ENCODE data around the gene GRK5.
"Not testable (repeated sequence)": the region's sequence is repeated elsewhere in the genome, so short reads cannot be mapped to it uniquely, and the experiment has no call there.

Gene GRK5

DNA sequence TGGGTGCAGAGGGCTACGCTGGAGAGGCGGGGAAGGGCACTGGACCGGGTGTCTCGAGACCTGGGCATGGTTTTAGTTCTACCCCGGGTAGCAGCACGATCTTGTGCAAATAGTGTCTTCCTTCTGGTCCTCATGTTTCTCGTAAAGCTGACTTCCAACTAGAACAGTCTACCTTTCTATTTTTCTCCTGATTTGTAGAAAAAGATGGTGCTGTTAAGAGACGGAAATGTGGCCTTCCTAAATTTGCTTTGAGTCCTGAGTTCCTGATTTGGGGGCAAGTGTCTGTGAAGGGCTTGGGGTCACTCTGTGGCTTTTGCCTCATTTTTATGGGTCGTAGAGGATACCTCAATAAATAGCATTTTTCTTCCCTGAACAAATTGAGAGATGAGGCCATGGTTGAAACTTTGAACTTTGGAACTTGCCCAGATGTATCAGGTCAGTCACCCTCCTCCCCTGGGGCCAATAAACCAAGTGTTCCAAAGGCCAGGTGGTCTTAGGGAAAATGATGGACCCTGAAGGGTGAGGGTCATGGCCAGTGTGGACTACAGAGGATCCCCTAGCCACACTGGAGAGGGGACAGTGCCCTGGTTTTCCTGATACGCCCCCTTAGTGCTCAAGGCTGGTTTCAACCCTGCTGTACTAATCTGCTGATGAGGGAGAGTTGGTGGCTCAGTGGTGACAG, 45.2 kb downstream of the GRK5 start:
- no peak for DNase-seq

DNA sequence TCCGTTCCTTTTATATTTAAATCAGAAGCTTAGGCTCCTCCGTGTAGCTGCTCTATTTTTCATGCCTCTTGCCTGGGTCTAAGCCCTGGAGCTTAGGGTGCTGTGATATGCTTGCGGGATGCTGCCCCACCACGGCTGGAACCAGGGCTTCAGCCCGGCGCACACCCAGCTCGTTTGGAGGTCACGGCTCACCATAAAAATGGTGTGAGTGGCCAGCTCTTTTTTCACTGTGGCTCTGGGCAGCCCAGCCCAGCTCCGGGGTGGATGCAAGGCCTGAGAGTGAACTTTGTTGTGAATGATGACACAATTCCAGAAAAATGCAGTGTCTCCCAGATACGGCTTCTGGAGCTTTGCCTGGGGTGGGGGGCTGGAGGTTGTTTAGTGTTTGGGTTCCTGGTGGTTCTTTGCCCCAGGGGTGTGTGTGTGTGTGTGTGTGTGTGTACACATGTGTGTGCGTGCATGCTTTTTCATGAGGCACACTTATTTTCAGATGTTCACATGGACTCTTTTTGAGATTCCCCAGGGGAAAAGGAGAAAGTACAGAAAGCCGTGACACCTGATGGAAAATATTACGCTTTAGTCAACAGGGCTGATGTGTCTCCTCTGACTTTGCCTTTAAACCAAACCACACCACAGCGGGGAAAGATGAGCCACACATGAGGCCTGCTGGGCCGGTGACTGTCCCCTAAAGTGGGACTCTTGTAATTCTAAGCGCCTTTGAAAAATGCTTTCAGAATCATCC, 46.2 kb downstream of the GRK5 start:
- no peak for DNase-seq

DNA sequence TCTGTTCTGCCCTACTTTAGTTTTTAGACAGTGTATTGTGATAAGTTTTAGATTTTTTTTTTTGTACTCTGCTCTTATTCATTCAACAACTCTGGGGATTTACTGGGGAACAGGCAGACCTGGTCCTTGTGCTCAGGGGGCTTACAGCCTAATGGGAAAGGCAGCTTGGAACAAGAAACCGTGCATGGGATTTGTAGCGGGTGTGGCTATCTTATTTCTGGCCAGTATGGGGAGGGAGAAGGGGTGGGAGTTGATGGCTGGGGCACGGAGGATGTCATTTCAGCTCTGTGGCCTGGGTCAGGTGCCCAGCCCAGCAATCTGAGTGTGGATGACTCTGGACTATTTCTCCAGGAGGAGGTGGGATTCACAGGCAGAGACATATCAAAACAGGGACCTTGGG, 47.0 kb downstream of the GRK5 start:
- DNase-seq, result no peak

DNA sequence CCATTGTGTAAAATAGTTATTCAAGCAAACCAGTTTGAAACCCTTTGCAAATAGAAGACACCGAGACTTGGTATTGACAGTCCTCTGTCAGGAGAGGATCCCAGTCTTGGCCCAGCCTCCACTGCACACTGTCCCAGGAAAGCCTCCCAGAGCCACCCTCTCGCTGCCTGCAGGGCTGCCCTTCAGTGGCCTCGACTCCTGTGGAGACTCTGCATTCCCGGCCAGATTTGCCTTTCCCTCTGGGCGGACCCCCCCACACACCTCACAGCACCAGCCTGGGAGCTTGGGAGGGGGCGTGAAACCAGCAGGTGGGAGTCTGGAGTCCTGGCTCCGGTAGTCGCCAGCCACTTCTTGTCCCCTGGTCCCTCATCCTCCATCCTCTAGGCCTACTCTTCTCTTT, 48.7 kb downstream of the GRK5 start:
- DNase-seq, result no peak

DNA sequence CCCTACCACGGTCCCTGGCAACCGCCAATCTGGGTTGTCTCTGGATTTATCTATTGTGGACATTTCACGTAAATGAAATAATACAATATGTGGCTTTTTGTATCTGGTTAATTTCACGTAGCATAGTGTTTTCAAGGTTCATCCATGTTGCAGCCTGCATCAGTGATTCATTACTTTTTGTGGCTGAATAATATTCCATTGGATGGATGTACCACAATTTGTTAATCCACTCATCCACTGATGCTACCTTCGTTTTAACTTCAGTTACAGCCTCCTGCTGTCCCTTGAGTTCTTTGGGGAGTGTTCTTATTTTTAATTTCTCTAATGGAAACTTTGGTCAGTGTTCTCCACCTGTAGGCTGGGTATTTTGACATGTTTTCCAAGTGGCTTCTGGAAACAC, 49.5 kb downstream of the GRK5 start:
- DNase-seq, result no peak

DNA sequence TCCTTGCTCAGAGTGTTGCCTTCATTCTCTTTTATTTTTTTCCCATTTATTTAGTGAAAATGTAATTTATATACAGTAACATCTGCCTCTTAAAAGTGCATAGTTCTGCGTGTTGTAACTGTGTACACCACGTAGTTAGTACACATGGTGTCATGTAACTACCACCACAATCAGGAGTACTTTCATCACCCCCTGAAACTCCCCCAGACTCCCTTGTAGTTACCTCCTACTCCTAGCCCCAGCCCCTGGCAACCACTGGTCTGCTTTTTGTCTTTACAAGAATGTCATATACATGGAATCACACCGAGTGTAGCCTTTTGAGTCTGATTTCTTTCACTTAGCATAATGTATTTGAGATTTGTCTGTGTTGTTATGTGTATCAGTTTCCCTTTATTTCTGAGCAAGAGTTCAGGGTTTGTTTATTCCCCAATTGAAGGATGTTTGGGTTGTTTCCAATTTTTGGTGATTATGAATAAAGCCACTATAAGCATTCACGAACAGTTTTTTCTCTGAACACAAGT, 50.6 kb downstream of the GRK5 start:
- no peak for DNase-seq

DNA sequence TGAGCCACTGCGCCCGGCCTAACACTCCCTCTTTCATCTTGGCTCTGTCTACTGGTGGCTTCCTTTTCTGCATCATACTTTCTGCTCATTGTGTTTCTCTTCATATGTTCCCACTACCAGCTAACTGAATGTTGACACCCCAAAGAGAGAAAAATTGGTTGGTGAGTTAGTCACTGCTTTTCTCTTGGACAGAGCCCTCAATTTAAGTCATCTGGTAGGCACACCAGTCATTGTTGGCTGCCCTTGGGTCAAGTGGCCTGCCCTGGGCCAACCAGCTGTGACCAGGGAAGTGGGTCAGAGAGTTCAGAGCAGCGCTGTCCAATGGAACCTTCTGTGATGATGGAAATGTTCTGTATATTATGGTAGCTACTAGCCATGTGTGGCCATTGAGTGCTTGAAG, 52.0 kb downstream of the GRK5 start:
- no peak for DNase-seq

DNA sequence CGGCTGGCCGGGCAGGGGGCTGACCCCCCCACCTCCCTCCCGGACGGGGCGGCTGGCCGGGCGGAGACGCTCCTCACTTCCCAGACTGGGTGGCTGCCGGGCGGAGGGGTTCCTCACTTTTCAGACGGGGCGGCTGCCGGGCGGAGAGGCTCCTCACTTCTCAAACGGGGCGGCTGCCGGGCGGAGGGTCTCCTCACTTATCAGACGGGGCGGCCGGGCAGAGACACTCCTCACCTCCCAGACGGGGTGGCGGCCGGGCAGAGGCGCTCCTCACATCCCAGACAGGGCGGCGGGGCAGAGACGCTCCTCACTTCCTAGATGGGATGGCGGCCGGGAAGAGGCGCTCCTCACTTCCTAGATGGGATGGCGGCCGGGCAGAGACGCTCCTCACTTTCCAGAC, 53.6 kb downstream of the GRK5 start:
- DNase-seq, result not testable (repeated sequence)

DNA sequence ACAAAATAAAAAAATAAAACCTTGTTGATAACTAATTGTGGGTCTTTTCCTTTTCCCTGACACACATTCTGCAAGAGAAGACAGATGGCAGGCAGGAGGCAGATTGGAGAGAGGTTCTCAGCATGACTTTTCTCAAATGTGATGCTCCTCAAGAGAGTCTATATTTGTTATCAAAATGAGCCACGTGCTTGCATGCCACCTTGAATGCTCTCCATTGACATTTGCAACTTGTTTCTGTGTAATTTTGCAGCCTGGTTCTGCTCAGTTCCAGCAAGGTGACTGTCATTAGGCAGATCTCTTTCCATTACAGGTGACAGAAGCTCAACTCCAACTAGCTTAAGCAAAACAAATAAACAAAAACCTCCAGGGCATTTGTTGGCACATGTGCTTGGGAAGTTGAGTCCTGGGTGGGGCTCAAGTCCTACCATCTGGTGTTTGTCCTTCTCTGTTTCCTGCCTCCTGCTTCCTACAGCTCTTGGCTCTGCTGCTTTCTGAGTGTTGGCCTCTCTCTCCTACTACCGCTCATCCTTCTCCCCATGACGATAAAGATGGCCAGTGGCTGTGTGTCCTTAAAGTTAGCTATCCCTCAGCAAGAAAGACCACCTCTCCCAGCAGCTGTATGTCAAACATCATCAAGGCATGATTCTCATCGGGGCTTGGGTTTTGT, 56.7 kb downstream of the GRK5 start:
- DNase-seq, result no peak

DNA sequence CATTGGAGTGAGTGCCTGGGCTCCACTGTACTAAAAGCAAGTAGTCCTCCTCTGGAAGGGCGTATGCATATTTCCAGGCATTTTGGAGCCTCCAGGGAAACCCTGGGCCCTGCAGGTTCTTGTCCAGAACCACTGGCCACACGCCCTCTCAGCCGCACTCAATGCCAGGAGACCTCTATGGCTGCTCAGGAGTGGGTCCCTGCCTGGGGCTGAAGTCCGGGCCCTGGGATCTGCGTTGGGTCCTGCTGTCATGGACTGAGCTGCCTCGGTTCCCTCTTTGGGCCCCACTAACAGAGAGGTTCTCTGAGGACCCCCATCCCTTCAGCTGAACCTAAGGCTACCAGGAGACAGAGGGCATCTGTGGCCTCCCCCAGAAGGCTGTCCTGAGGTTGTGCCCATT, 58.3 kb downstream of the GRK5 start:
- DNase-seq, result no peak

DNA sequence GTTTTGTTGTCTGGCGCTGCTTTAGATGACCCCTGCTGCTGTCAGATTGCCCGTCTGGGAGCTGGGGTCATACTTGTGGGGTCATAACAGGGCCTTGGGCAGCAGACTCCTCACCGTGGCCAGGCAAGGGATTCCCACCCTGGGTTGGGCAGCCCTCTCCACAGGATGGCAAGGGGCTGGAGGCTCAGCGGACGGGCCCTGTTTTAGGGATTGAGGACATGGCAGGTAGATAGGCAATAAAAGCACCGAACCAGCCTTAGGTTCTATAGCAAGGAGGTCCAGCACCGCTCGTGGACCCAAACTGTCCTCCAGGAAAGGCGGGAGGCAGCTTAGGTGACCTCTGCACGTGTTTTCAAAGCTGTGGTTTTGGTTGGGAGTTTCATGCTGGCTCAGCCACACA, 60.0 kb downstream of the GRK5 start:
- DNase-seq, result no peak

DNA sequence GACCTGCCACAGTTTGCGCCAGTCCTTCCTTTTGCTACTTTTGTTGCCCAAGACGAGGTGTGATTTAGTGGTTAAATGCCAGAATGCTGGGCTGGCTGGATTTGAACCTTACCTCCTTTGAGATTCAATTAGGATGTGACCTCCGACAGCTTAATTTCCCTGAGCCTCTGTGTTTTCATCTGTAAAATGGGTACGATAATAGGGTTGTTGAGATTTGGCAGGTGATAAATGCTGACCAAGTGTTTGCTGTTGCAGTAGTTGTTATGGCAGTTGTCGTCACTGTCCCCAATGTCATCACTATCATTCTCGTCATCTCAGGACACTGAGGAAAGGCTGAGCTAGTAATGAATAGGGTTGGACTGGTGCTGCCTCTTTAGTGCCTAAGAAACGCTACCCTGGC, 61.1 kb downstream of the GRK5 start:
- DNase-seq, result no peak

DNA sequence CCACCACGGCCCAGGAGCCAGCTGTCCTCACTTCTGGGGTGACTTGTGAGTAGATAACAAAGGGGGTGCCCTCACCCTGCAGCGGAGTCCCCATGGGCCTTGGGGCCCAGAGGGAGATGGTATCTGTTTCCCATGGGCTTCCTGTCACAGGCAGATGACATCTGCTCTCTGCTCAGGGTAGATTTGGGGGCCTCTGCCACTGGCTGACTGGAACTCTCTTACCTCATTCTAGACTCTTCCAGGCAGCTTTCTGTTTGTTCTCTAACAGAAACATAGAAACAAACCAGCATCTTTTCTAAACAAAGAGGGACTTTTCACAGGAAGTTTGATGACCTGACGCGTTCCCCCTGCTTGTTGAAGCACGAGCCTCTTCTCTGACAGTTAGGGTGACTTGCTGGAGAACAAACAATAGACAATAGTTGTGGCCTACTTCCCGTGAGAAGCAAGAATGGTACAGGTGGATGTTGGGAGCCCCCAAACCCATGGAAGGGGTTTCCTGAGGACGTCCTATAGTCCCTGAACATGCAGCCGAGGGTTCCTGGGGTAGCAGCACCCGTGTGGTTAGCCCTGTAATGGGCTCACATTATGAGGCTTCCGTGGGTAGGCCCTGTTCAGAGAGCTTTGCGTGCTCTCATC, 61.6 kb downstream of the GRK5 start:
- no peak for DNase-seq

DNA sequence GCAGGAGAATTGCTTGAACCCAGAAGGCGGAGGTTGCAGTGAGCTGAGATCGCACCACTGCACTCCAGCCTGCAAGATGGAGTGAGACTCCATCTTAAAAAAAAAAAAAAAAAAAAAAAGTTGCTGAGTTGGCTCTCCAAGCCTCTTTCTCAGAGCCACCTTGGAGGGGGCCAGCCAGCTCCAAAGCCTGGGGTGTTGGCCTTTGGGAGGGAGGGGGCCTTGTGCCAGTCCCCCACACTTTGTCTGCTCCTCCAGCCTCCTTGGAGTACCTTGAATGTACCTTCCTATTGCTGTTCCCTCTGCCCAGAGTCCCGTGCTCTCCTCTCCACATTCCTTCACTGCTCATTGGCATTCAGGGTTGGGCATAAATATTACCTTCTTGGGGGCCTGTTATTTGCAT, 62.4 kb downstream of the GRK5 start:
- no peak for DNase-seq

DNA sequence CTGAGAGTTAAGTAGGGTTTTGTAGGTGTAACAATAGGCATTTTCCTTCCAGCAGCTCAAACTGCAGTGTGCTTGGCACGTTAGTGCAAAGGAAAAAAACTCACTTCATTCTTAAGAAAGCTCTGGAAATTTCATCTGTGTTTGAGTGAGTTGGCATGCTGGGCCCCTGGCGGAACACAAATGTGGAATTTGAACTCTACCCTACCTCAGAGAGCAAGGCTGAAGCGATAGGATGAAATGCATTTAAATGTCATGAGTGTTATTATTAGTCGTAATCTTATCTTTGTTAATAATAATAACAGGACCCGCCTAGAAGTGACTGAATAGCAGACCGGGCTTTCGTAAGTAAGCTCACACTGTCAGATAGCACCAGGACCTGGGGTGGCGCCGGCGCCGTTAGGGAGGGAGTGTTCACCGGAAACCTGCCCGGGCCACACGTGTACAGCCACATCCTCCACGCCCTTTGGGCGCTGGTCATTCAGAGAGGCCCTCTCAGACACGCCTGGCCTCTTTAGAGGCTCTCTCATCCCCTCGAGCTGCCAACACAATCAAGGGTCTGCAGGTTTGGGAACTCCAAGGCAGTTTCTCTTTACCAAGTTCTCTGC, 63.5 kb downstream of the GRK5 start:
- no peak for DNase-seq

DNA sequence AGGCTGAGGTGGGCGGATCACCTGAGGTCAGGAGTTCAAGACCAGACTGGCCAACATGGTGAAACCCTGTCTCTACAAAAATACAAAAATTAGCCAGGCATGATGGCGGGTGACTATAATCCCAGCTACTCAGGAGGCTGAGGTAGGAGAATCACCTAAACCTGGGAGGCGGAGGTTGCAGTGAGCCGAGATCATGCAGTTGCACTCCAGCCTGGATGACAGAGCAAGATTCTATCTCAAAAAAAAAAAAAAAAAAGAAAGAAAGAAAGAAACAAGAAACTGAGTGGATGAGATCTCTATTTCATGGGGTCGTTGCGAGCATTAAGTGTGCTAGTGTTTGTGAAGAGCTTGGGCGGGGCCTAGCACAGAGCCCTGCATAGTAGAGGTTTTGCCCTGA, 65.0 kb downstream of the GRK5 start:
- not testable (repeated sequence) for DNase-seq

DNA sequence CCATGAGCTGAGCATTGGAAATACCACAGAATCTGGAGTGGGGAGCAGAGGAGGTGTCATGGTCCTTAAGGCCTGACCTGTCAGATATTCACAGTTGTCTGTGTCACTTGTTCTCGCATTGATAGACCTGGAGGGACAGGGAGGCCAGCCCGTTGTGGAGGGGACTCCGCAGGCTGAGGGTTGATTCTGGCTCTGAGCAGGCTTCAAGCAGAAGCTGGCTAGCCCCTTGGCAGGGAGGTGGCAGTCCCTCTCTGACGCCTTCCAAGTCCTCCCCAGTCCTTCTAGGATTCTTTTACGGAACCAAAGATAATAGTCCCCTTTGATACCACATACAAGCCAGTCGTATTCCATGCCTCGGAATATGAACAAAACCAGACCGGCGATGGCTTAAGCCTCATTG, 65.4 kb downstream of the GRK5 start:
- no peak for DNase-seq

DNA sequence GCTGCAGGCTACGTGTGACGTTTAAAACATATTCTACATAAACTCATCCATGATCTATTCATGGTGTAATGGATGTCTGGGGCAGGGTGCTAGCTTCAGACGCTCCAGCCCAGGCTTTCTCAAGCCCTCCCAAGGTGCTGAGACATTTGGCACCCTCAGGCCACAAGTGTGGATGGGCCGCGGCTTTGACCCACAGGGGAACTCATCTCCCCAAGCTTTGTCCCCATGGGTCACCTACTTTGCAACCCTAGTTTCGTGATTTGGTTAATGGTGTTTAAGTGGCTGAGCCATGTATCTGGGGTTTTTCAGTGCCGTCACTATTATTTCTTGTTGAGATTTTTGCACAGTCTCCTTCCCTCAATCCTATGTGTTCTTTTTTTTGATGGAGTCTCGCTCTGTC, 66.0 kb downstream of the GRK5 start:
- no peak for DNase-seq

DNA sequence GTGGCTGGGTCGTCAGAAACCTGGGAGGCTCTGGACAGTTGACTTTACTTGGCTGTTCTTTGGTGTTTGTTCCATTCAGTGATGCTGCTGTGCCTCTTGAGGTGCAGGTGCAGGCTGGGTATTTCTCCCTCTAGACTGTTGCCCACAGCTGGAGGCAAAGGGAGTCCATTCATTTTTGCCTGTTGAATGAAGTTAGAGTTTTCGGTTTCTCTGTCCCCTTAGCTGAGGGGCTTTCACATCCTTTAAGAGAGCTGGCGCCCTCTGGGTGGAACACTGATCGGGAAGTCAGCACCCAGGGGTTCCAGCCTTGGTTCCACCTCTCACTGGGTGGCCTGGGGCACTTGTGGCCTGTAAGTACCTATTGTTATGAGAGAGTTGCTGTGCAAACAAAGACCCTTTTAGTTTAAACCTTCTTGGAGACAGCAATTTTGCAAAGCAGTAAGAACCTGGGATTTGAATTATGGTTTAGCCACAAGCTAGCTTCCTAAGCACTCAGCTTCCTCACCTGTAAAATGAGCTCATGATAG, 67.2 kb downstream of the GRK5 start:
- DNase-seq, result no peak

DNA sequence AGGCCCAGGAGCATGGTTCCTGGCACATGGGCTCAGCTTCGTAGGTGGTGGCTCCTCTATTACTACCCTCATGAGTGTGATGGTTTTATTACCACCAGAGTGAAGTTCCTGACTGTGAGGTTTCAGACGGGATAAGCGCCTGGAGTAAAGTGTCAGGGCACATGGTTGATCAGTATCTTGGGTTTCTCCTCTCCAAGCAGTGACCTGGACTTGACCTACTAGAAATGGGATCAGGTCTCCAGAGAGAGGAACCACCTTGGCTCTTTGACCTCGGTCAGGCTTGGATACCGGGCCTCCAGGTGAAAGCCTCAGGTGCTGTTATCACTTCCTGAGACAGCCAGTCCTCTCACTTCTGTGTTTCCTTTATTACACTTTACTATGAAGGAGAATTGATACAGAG, 67.7 kb downstream of the GRK5 start:
- DNase-seq, result no peak

DNA sequence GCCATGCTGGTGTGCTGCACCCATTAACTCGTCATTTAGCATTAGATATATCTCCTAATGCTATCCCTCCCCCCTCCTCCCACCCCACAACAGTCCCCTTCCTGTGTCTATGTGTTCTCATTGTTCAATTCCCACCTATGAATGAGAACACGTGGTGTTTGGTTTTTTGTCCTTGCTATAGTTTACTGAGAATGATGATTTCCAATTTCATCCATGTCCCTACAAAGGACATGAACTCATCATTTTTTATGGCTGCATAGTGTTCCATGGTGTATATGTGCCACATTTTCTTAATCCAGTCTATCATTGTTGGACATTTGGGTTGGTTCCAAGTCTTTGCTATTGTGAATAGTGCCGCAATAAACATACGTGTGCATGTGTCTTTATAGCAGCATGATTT, 68.8 kb downstream of the GRK5 start:
- not testable (repeated sequence) for DNase-seq

DNA sequence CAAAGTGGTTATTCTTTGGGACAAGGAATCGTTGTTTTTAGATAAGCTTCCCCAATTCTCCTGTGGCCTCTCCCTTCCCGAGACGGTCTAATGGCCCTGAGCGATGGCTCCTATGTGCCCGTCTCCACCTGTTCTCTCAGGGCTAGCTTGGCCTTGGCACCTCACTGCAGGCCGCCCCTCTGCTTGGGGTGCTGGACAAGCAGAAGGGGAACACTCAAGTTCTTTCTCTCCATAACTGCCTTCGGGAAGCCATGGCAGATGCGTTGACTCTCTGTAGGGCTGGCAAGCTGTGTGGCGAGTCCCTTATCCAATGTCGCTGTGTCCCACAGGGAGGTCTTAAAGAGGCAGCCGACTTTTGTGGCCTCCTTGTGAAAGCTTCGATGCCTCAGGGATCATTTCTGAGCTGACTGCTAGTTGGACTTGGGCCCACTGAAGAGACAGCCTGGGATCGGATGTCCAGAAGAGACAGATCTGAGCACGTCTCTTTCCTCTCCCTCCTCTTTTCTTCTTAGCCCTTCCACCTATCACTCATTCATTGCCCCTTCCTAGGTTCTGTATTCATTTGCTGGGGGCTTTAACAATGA, 70.8 kb downstream of the GRK5 start:
- DNase-seq, result no peak

DNA sequence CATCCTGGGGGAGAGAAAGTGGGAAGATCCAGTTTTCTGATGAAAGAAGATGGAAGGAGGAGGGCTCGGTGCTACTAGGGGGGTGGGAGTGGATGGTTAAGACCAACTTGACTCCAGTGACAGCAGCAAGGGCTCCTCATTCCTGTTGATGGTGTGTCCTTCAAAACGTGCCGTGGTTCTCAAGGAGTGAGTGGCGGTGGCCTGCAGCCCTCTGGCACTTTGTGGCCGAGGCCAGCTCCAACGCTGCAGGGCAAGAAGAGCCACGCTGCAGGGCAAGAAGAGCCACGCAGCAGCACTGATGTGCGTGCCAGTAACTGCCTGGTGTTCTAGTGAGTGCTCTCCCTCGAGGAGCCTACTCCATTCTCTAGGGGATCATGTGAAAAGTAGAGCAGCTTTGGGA, 72.1 kb downstream of the GRK5 start:
- DNase-seq, result no peak

Measured in NCI-H774 (cell line).